Measurements from ENCODE around the gene ASPDH. TPM values are rescaled to one million over a fixed set of nuclear protein-coding genes. Genes with fewer than 3 reads are reported as not detected.
A peak's percentile ranks its signal among the peaks of the same experiment; 100 is the strongest.

ASPDH gene
- total RNA-seq, 1 experiment from 2014 or later, result not detected

- H3K4me2 ChIP-seq (ENCODE audit: insufficient read depth, insufficient read length, low read length), result peak overlapping the region; percentile 11
- TF ChIP-seq, protein P1, sequence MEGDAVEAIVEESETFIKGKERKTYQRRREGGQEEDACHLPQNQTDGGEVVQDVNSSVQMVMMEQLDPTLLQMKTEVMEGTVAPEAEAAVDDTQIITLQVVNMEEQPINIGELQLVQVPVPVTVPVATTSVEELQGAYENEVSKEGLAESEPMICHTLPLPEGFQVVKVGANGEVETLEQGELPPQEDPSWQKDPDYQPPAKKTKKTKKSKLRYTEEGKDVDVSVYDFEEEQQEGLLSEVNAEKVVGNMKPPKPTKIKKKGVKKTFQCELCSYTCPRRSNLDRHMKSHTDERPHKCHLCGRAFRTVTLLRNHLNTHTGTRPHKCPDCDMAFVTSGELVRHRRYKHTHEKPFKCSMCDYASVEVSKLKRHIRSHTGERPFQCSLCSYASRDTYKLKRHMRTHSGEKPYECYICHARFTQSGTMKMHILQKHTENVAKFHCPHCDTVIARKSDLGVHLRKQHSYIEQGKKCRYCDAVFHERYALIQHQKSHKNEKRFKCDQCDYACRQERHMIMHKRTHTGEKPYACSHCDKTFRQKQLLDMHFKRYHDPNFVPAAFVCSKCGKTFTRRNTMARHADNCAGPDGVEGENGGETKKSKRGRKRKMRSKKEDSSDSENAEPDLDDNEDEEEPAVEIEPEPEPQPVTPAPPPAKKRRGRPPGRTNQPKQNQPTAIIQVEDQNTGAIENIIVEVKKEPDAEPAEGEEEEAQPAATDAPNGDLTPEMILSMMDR (conservative IDR thresholded peaks at IDR 0.05), result no peak
- no peak overlapping the region for H3T11ph ChIP-seq (ENCODE audit: low read length)
- H2BK15ac ChIP-seq (ENCODE audit: low read depth, low read length), result no peak overlapping the region
- H2BK120ac ChIP-seq (ENCODE audit: low read depth, low read length, poor library complexity, severe bottlenecking), result no peak overlapping the region
- peaks cover 10% of the 10 kb centered on the region; the same call in 1 of the 2 replicates for H3K27me3 ChIP-seq (ENCODE audit: insufficient read depth, low read length)
- H4K91ac ChIP-seq (ENCODE audit: insufficient read length, low read depth, low read length), result no peak overlapping the region
- peaks cover 8% of the 10 kb centered on the region for H3K9me3 ChIP-seq (ENCODE audit: control insufficient read depth, low read depth, low read length)
- H3K4me3 Mint-ChIP-seq, result peak overlapping the region in 1 of 2 experiments; percentile 45; a peak in 2 of 5 replicates
- H3K79me2 ChIP-seq (ENCODE audit: insufficient read depth, low read length), result no peaks in the 10 kb centered on the region
- H4K8ac ChIP-seq (replicated peaks; ENCODE audit: insufficient read length, low read depth, low read length), result no peak overlapping the region
- no peak overlapping the region for H3K27ac ChIP-seq (ENCODE audit: insufficient read length, low read depth, low read length)
- H3K23me2 ChIP-seq (ENCODE audit: insufficient read length, low read depth, low read length, poor library complexity, severe bottlenecking), result peaks cover 5% of the 10 kb centered on the region
- no peak overlapping the region for H3K9ac ChIP-seq (ENCODE audit: extremely low read depth, insufficient read length, low read length)
- no peak overlapping the region for H2AFZ ChIP-seq (ENCODE audit: low read length)
- peaks cover 12 to 17% (median 12%) of the 10 kb centered on the region in 3 experiments for H3K36me3 Mint-ChIP-seq (ENCODE audit: insufficient read depth in 1 of 3, low read depth in 3 of 3)
- no peak overlapping the region for H4K5ac ChIP-seq (ENCODE audit: insufficient read length, low read depth, low read length)
- peaks cover 4% of the 10 kb centered on the region; the same call in 1 of the 2 replicates for H3K4me1 ChIP-seq (ENCODE audit: insufficient read depth, low read length)
- H3K4me1 Mint-ChIP-seq, result peaks cover 29 to 43% of the 10 kb centered on the region in 2 experiments
- H4K20me1 ChIP-seq (ENCODE audit: control insufficient read depth, insufficient read depth, insufficient read length), result no peaks in the 10 kb centered on the region
- H3K23ac ChIP-seq (ENCODE audit: insufficient read length, low read depth, low read length), result no peak overlapping the region
- no peak overlapping the region for H3K14ac ChIP-seq (ENCODE audit: insufficient read depth, low read length)
- peak; percentile 25 for DNase-seq
- H3K27me3 Mint-ChIP-seq (ENCODE audit: low read depth), result peaks cover 98% of the 10 kb centered on the region
- no peak overlapping the region for H2AK5ac ChIP-seq (ENCODE audit: insufficient read length, low read length)
- no peak overlapping the region for H2BK20ac ChIP-seq (ENCODE audit: low read depth, low read length, poor library complexity, severe bottlenecking)
- no peak overlapping the region for H3K18ac ChIP-seq (ENCODE audit: insufficient read length, low read depth, low read length)
- peaks cover 16 to 28% of the 10 kb centered on the region in 2 experiments for H3K9me3 Mint-ChIP-seq
- H2BK12ac ChIP-seq (ENCODE audit: insufficient read length, low read depth, low read length), result no peak overlapping the region
- H3K27ac Mint-ChIP-seq, result peak overlapping the region in 1 of 3 experiments; percentile 8; a peak in 1 of 7 replicates
- H3K4ac ChIP-seq (ENCODE audit: low read depth, low read length), result no peak overlapping the region
- H3K56ac ChIP-seq (ENCODE audit: insufficient read length, low read depth, low read length), result no peak overlapping the region
- no peaks in the 10 kb centered on the region for H3K79me1 ChIP-seq (ENCODE audit: insufficient read depth, low read depth, low read length, poor library complexity, severe bottlenecking)
- WGBS (ENCODE audit: extremely low coverage, insufficient read length, low lambda C conversion rate), result no CpG with 5 or more reads among the region's 26 CpGs
- H2BK5ac ChIP-seq (ENCODE audit: insufficient read length, low read length), result no peak overlapping the region
Observed at GRCh38 chr19:50490991-50491472, 22.7 kb downstream of the ASPDH start.
